T follicular helper cell (primary cell): ENCODE results near the gene SNTG2.
"Not testable (repeated sequence)": the region's sequence is repeated elsewhere in the genome, so short reads cannot be mapped to it uniquely, and the experiment has no call there.

ENCODE experiments used
- DNase-seq: peaks from one replicate; pipeline ENCODE4 v3.0.0-alpha.2; 2020; ENCODE audit warnings: low read depth

SNTG2 gene

GRCh38 chr2:1375794-1376193, 425.1 kb downstream of the SNTG2 start:
- DNase-seq, result no peak

- no peak for DNase-seq
These were observed 426.8 kb downstream of the SNTG2 start for GRCh38 chr2:1377473-1377872.

- no peak for DNase-seq
These were observed 428.0 kb downstream of the SNTG2 start for GRCh38 chr2:1378456-1379150.

- no peak for DNase-seq
These were observed 431.0 kb downstream of the SNTG2 start for GRCh38 chr2:1381644-1382043.

GRCh38 chr2:1387954-1388725, 437.5 kb downstream of the SNTG2 start:
- not testable (repeated sequence) for DNase-seq

- DNase-seq, result not testable (repeated sequence)
These were observed 439.5 kb downstream of the SNTG2 start for GRCh38 chr2:1390118-1390517.

GRCh38 chr2:1393321-1393720, 442.7 kb downstream of the SNTG2 start:
- DNase-seq, result no peak

GRCh38 chr2:1394709-1395408, 444.2 kb downstream of the SNTG2 start:
- DNase-seq, result no peak

- no peak for DNase-seq
These were observed 446.7 kb downstream of the SNTG2 start for GRCh38 chr2:1397350-1397749.

GRCh38 chr2:1398191-1398590, 447.5 kb downstream of the SNTG2 start:
- DNase-seq, result no peak

- DNase-seq, result no peak
These were observed 450.5 kb downstream of the SNTG2 start for GRCh38 chr2:1400943-1401735.

- DNase-seq, result no peak
These were observed 451.4 kb downstream of the SNTG2 start for GRCh38 chr2:1402064-1402463.

- no peak for DNase-seq
These were observed 452.9 kb downstream of the SNTG2 start for GRCh38 chr2:1403565-1403964.

GRCh38 chr2:1405124-1405523, 454.5 kb downstream of the SNTG2 start:
- DNase-seq, result no peak

GRCh38 chr2:1405967-1406366, 455.3 kb downstream of the SNTG2 start:
- no peak for DNase-seq

- no peak for DNase-seq
These were observed 455.8 kb downstream of the SNTG2 start for GRCh38 chr2:1406434-1406833.

- DNase-seq, result no peak
These were observed 457.5 kb downstream of the SNTG2 start for GRCh38 chr2:1407950-1408675.

- DNase-seq, result no peak
These were observed 462.6 kb downstream of the SNTG2 start, which contains the start of gene TPO for GRCh38 chr2:1413156-1413710. TPO (plus strand) TSS chr2:1413463; CDS start chr2:1414409, 946 bp downstream.

- no peak for DNase-seq
These were observed 463.5 kb downstream of the SNTG2 start for GRCh38 chr2:1414121-1414520.

- not testable (repeated sequence) for DNase-seq
These were observed 464.3 kb downstream of the SNTG2 start for GRCh38 chr2:1414901-1415300.

- no peak for DNase-seq
These were observed 464.9 kb downstream of the SNTG2 start for GRCh38 chr2:1415501-1415900.
